ENCODE results near the gene C13orf46. TPM values are rescaled to one million over a fixed set of nuclear protein-coding genes. Genes with fewer than 3 reads are reported as not detected.

The C13orf46 gene
- total and polyA plus RNA-seq, 8 donors: 0.58 to 32.6 (median 8.7) TPM; not detected in 1

GRCh38 chr13:113924184-113924901 is 49.5 kb downstream of the C13orf46 start:
- Histone ChIP-seq H3K27ac (no peak overlapping the region), H3K36me3 (no peaks in the 10 kb centered on the region), H3K4me1 (peaks cover 14 to 26% (median 23%) of the 10 kb centered on the region in 4 donors), H3K4me3 (no peak overlapping the region), H3K27me3 (no peaks in the 10 kb centered on the region), H3K9me3 (peaks cover 0 to 16% (median 12%) of the 10 kb centered on the region in 4 donors)
- TF ChIP-seq POLR2A (IDR thresholded peaks at IDR 0.05) (no peak), EP300 (IDR thresholded peaks at IDR 0.05) (no peak), POLR2AphosphoS5 (IDR thresholded peaks at IDR 0.05) (no peak)
- TF ChIP-seq, protein P1, sequence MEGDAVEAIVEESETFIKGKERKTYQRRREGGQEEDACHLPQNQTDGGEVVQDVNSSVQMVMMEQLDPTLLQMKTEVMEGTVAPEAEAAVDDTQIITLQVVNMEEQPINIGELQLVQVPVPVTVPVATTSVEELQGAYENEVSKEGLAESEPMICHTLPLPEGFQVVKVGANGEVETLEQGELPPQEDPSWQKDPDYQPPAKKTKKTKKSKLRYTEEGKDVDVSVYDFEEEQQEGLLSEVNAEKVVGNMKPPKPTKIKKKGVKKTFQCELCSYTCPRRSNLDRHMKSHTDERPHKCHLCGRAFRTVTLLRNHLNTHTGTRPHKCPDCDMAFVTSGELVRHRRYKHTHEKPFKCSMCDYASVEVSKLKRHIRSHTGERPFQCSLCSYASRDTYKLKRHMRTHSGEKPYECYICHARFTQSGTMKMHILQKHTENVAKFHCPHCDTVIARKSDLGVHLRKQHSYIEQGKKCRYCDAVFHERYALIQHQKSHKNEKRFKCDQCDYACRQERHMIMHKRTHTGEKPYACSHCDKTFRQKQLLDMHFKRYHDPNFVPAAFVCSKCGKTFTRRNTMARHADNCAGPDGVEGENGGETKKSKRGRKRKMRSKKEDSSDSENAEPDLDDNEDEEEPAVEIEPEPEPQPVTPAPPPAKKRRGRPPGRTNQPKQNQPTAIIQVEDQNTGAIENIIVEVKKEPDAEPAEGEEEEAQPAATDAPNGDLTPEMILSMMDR (IDR thresholded peaks at IDR 0.05): no peak
- WGBS, 5 donors: 88 to 95% (median 91%) methylated on average over 7 of the region's 7 CpGs
- peak in 1 of 2 donors; percentile 2 for DNase-seq
- intact Hi-C loops (cut with DNase I; ENCODE audit: low total_unique reads): no loop called here

DNA sequence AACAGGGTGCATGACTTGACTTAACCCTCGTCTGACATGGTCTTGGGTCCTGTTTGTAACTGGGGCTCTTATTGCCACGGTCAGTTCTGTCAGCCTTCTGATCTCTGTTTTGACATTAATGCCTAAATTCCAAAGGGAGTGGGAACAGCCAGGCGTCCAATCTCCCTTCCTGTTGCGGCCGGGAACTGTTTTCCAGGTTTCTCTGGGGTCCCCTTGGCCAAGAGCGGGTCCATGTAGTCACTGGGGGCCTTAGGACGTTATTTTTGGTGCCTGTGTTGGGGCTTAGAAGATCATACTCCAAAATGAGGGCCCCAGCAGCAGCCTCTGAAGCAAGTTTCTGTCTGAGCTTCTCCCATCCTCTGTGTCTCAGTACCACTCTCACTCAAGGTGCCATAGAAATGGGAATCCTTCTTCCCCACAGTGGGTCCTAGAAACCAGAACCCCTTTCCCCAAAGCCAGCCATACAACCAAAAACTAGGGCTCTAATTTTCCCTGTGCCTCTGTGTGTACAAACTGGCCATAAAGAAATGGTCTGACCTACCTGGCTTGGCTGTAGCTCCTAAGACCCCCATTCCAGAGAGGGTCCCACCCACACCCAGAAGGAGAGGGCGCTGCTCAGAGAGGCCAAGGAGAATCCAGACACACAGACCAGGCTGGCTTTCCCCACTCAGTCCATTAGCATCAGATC is 50.4 kb downstream of the C13orf46 start:
- peaks cover 6 to 18% (median 14%) of the 10 kb centered on the region in 4 donors for H3K4me1 ChIP-seq
- TF ChIP-seq, protein P1 (IDR thresholded peaks at IDR 0.05): no peak
- TF ChIP-seq POLR2A (IDR thresholded peaks at IDR 0.05) (no peak), EP300 (IDR thresholded peaks at IDR 0.05) (no peak), POLR2AphosphoS5 (IDR thresholded peaks at IDR 0.05) (no peak)
- H3K27me3 ChIP-seq: peaks cover 0 to 2% (median 0%) of the 10 kb centered on the region in 3 donors
- intact Hi-C loops (cut with DNase I; ENCODE audit: low total_unique reads): no loop called here
- no peak overlapping the region for H3K27ac ChIP-seq
- peaks cover 0 to 16% (median 12%) of the 10 kb centered on the region in 4 donors for H3K9me3 ChIP-seq
- 71 to 79% (median 77%) methylated on average over 8 of the region's 8 CpGs for WGBS, 5 donors
- DNase-seq: no peak
- H3K4me3 ChIP-seq: no peak overlapping the region
- no peaks in the 10 kb centered on the region for H3K36me3 ChIP-seq

DNA sequence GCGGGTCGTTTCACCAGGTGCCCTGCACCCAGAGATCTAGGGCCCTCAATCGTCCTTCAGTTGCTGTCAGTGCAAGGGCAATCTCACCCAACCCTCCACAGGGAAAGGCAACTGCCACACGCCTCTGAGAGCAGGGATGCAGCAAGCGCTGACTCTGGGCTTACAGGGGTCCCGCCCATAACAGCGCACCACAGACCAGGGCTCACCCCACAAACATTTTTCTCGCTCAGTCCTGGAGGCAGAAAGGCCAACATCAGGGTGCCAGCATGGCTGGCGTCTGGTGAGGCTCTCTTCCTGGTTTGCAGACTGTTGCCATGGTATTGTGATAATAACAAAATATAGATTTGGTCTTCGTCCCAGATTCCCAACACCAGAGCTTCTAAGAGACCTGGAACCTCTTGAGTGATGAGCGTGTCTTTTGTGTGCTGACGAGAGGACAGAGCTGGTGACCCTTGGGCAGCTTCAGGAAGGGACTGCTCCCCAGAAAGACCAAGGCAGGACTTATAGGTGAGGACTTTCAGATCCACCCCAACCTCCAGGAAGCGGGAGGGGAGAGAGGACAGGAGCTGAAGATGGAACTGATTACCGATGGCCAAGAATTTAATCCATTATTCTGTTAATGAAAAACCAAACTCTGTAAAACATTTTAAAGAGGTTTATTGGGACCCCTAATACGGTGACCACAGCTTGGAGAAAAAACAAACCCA is 51.3 kb downstream of the C13orf46 start:
- Histone ChIP-seq H3K27me3 (peaks cover 0 to 12% (median 0%) of the 10 kb centered on the region in 3 donors), H3K4me3 (no peak overlapping the region), H3K36me3 (no peaks in the 10 kb centered on the region), H3K27ac (no peak overlapping the region), H3K4me1 (peaks cover 0 to 8% (median 6%) of the 10 kb centered on the region in 4 donors), H3K9me3 (peaks cover 0 to 16% (median 12%) of the 10 kb centered on the region in 4 donors)
- TF ChIP-seq POLR2AphosphoS5 (IDR thresholded peaks at IDR 0.05) (no peak), POLR2A (IDR thresholded peaks at IDR 0.05) (no peak), EP300 (IDR thresholded peaks at IDR 0.05) (no peak)
- TF ChIP-seq, protein P1 (IDR thresholded peaks at IDR 0.05): no peak
- DNase-seq: peak in 1 of 2 donors; percentile 11
- intact Hi-C loops (cut with DNase I; ENCODE audit: low total_unique reads): no loop called here
- 78 to 88% (median 79%) methylated on average over 15 of the region's 15 CpGs for WGBS, 5 donors

DNA sequence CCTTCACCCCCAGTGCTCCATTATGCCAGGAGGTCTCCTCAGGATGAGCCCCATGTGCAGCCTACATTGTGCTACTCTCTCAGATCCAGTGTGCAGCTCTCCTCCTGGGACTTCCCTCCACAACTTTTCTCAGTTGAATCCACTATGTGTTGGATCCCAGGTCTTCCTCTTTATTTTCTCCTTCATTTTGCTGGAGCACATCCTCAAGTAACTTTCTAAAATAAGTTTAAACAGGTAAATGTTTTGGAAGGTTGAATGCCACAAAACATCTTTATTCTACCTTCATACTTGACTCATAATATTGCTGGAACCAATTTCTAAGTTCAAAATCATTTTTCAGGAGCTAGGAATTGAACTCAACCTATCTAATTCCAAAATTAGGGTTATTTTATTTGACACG is 52.1 kb downstream of the C13orf46 start:
- peak in 1 of 2 donors; percentile 2 for DNase-seq
- Histone ChIP-seq H3K4me3 (no peak overlapping the region), H3K9me3 (peaks cover 0 to 16% (median 12%) of the 10 kb centered on the region in 4 donors), H3K4me1 (peaks cover 0 to under 1% (median 0%) of the 10 kb centered on the region in 4 donors), H3K36me3 (no peaks in the 10 kb centered on the region), H3K27me3 (peaks cover 0 to 20% (median 0%) of the 10 kb centered on the region in 3 donors), H3K27ac (no peak overlapping the region)
- intact Hi-C loops (cut with DNase I; ENCODE audit: low total_unique reads): no loop called here
- no peak for TF ChIP-seq POLR2AphosphoS5 (IDR thresholded peaks at IDR 0.05)
- no peak for TF ChIP-seq POLR2A (IDR thresholded peaks at IDR 0.05)
- TF ChIP-seq, protein P1 (IDR thresholded peaks at IDR 0.05): no peak
- no peak for TF ChIP-seq EP300 (IDR thresholded peaks at IDR 0.05)
- WGBS, 5 donors: 88 to 94% (median 92%) methylated on average over 1 of the region's 1 CpG
